HepG2 (cell line): Measurements from ENCODE around the gene RASA2. TPM values are rescaled to one million over a fixed set of nuclear protein-coding genes. Genes with fewer than 3 reads are reported as not detected.

ENCODE experiments used
- ARID5B ChIP-seq: IDR thresholded peaks from 2 replicates; pipeline ENCODE4 v1.4.0; 2020; ENCODE audit warnings: mild to moderate bottlenecking, missing genetic modification reagents
- ARNT2 ChIP-seq: sonication (generic); formaldehyde crosslinking; IDR thresholded peaks from 2 replicates; pipeline ENCODE4 v1.8.0; 2022; ENCODE audit warnings: mild to moderate bottlenecking, low read depth, missing genetic modification reagents, moderate library complexity
- BORCS8-MEF2B ChIP-seq: sonication (generic); formaldehyde crosslinking; IDR thresholded peaks from 2 replicates; pipeline ENCODE4 v1.8.0; 2022; ENCODE audit warnings: mild to moderate bottlenecking, missing genetic modification reagents
- ELK4 ChIP-seq: sonication (generic); formaldehyde crosslinking; IDR thresholded peaks from 2 replicates; pipeline ENCODE4 v1.9.0; 2021; ENCODE audit warnings: missing genetic modification reagents, borderline replicate concordance
- HINFP ChIP-seq: sonication (generic); formaldehyde crosslinking; IDR thresholded peaks from 2 replicates; pipeline ENCODE4 v1.4.0; 2020; ENCODE audit warnings: low read depth, mild to moderate bottlenecking, missing genetic modification reagents
- HNF4A ChIP-seq: sonication (generic); formaldehyde crosslinking; IDR thresholded peaks from 2 replicates; pipeline ENCODE4 v1.4.0; 2020; ENCODE audit warnings: missing genetic modification reagents
- NCOA2 ChIP-seq: sonication (generic); formaldehyde crosslinking; IDR thresholded peaks from 2 replicates; pipeline ENCODE4 v1.8.0; 2022; ENCODE audit warnings: inconsistent platforms
- NCOR1 ChIP-seq: fragments of 200-600 bp; sonication (generic); IDR thresholded peaks from 2 replicates; pipeline ENCODE4 v1.7.0; 2017; ENCODE audit warnings: antibody characterized with exemption, low read length, borderline replicate concordance
- NR1H2 ChIP-seq: sonication (generic); formaldehyde crosslinking; IDR thresholded peaks from 2 replicates; pipeline ENCODE4 v1.8.1; 2022; ENCODE audit warnings: low read depth, missing genetic modification reagents, borderline replicate concordance
- ONECUT2 ChIP-seq: sonication (generic); formaldehyde crosslinking; IDR thresholded peaks from 2 replicates; pipeline ENCODE4 v1.4.0; 2020; ENCODE audit warnings: missing genetic modification reagents
- RXRB ChIP-seq: IDR thresholded peaks from 2 replicates; pipeline ENCODE4 v1.6.1; 2016; ENCODE audit warnings: borderline replicate concordance, missing genetic modification reagents, missing compliant biosample characterization
- SIX1 ChIP-seq: sonication (generic); formaldehyde crosslinking; IDR thresholded peaks from 2 replicates; pipeline ENCODE4 v1.4.0; 2020; ENCODE audit warnings: missing genetic modification reagents, borderline replicate concordance
- SOX6 ChIP-seq, 2 experiments: fragments of 450-650 bp in 1 of 2; sonication (generic) in 1 of 2; formaldehyde crosslinking in 1 of 2; IDR thresholded peaks; 2 replicates each; pipeline versions ENCODE4 v1.4.0 to v1.6.1; 2017 to 2020; ENCODE audit warnings: antibody characterized with exemption in 1 of 2, mild to moderate bottlenecking in 1 of 2, missing genetic modification reagents in 1 of 2
- THAP8 ChIP-seq: sonication (generic); formaldehyde crosslinking; IDR thresholded peaks from 2 replicates; pipeline ENCODE4 v1.5.1; 2020; ENCODE audit warnings: missing genetic modification reagents, mild to moderate bottlenecking, borderline replicate concordance
- ZFP1 ChIP-seq: IDR thresholded peaks from 2 replicates; pipeline ENCODE4 v1.6.1; 2016
- ZNF616 ChIP-seq: sonication (generic); formaldehyde crosslinking; IDR thresholded peaks from 2 replicates; pipeline ENCODE4 v1.5.0; 2020; ENCODE audit warnings: low read depth, mild to moderate bottlenecking, missing genetic modification reagents
- ZNF710 ChIP-seq: sonication (generic); formaldehyde crosslinking; IDR thresholded peaks from 2 replicates; pipeline ENCODE4 v1.5.0; 2020; ENCODE audit warnings: mild to moderate bottlenecking, missing genetic modification reagents, borderline replicate concordance
- ZNF713 ChIP-seq: sonication (generic); formaldehyde crosslinking; IDR thresholded peaks from 2 replicates; pipeline ENCODE4 v1.4.0; 2020; ENCODE audit warnings: mild to moderate bottlenecking, missing genetic modification reagents
- ZNF772 ChIP-seq: sonication (generic); formaldehyde crosslinking; IDR thresholded peaks from 2 replicates; pipeline ENCODE4 v1.5.0; 2020; ENCODE audit warnings: mild to moderate bottlenecking, missing genetic modification reagents
- ZSCAN29 ChIP-seq: sonication (generic); formaldehyde crosslinking; conservative IDR thresholded peaks from 2 replicates; pipeline ENCODE4 v1.4.0; 2020; ENCODE audit warnings: mild to moderate bottlenecking, missing genetic modification reagents
- polyA plus RNA-seq, 8 experiments: library from polyadenylated mRNA; depleted of rRNA in 3 of 8; stranded (reverse) in 7 of 8; unstranded in 1 of 8; fragments of >200 nt; fragmentation: Illumina TruSeq in 4 of 8; extraction: Trizol in 4 of 8; gene quantifications; 2 replicates each; pipeline versions ENCODE4 v1.2.1 to v1.2.3, GENCODE V29; 2011 to 2016; ENCODE audit warnings: low read depth in 4 of 8, missing spikeins in 1 of 8, mixed read lengths in 1 of 8; ENCODE audit not compliant: insufficient read depth in 1 of 8
- total RNA-seq, 5 experiments: library from RNA; depleted of rRNA; stranded (reverse); fragments of >200 nt; fragmentation: Illumina TruSeq; extraction: Trizol; gene quantifications; 2 replicates each; pipeline ENCODE4 v1.2.3, GENCODE V29; 2016; ENCODE audit warnings: low read depth in 1 of 5

Gene RASA2
- total and polyA plus RNA-seq, 2 of the 13 experiments (the other 11 are each of a cell fraction or from before 2014, with no cell fraction given) = 5.4 to 8.5 TPM

GRCh38 chr3:141457624-141458236 lies 29.1 kb upstream of the RASA2 start (continued):
- TF ChIP-seq NCOR1 = no peak
- TF ChIP-seq HINFP (CRISPR knock-in tag) = peak; percentile 63; the same call in 1 of the 2 replicates
- no peak for TF ChIP-seq SOX6 (IDR thresholded peaks at IDR 0.05)
- TF ChIP-seq SOX6 (CRISPR knock-in tag; IDR thresholded peaks at IDR 0.05) = peak; percentile 55
- TF ChIP-seq HNF4A (CRISPR knock-in tag) = peak; percentile 77
- TF ChIP-seq ZNF713 (CRISPR knock-in tag) = no peak
- no peak for TF ChIP-seq ELK4 (CRISPR knock-in tag)
- TF ChIP-seq ARNT2 (CRISPR knock-in tag) = no peak
- TF ChIP-seq ZNF772 (CRISPR knock-in tag) = no peak
- TF ChIP-seq RXRB (CRISPR knock-in tag) = peak; percentile 38; the same call in 1 of the 2 replicates
- TF ChIP-seq NCOA2 = peak; percentile 48
- no peak for TF ChIP-seq ZFP1
- 0 out of 2 replicates have a peak, but pooled peaks have one; percentile 20 for TF ChIP-seq ZNF710 (CRISPR knock-in tag)
- no peak for TF ChIP-seq ZNF616 (CRISPR knock-in tag)
- TF ChIP-seq ARID5B (CRISPR knock-in tag) = peak; percentile 90
- TF ChIP-seq SIX1 = peak; percentile 82; the same call in 1 of the 2 replicates
- TF ChIP-seq ZSCAN29 = peak; percentile 68
- peak; percentile 57; the same call in 1 of the 2 replicates for TF ChIP-seq ONECUT2 (CRISPR knock-in tag)
- no peak for TF ChIP-seq THAP8 (CRISPR knock-in tag)
- TF ChIP-seq NR1H2 (CRISPR knock-in tag) = no peak
- TF ChIP-seq BORCS8-MEF2B = no peak
